Mucosa of gallbladder (tissue), 1 donor: ENCODE measurements around the gene CLECL1. TPM values are rescaled to one million over a fixed set of nuclear protein-coding genes. Genes with fewer than 3 reads are reported as not detected.
A peak's percentile ranks its signal among the peaks of the same experiment; 100 is the strongest.
"Not testable (repeated sequence)": the region's sequence is repeated elsewhere in the genome, so short reads cannot be mapped to it uniquely, and the experiment has no call there.

Experiments
- DNase-seq: peaks from one replicate; pipeline ENCODE4 v3.0.0-alpha.2; 2020; ENCODE audit warnings: low spot score
- total RNA-seq: library from RNA; stranded (reverse); gene quantifications from one replicate; pipeline ENCODE4 v1.2.1, GENCODE V29; 2021
- donor health status: DM: no; HTN: no; CAD: no.

The CLECL1 gene
- total RNA-seq, 1 donor from 2014 or later, result 0.69 TPM

- not testable (repeated sequence) for DNase-seq
These were observed 37.7 kb downstream of the CLECL1 start for GRCh38 chr12:9695150-9695549.

GRCh38 chr12:9694241-9694640 lies 38.7 kb downstream of the CLECL1 start:
- no peak for DNase-seq

- no peak for DNase-seq
These were observed 40.0 kb downstream of the CLECL1 start for GRCh38 chr12:9692909-9693308.

- DNase-seq, result no peak
These were observed 45.7 kb downstream of the CLECL1 start for GRCh38 chr12:9687228-9687627.

GRCh38 chr12:9685915-9686314 lies 47.0 kb downstream of the CLECL1 start:
- no peak for DNase-seq

GRCh38 chr12:9685366-9685765 lies 47.5 kb downstream of the CLECL1 start:
- DNase-seq, result not testable (repeated sequence)

GRCh38 chr12:9682949-9683348 lies 49.9 kb downstream of the CLECL1 start:
- not testable (repeated sequence) for DNase-seq

GRCh38 chr12:9682508-9682907 lies 50.4 kb downstream of the CLECL1 start:
- DNase-seq, result not testable (repeated sequence)

GRCh38 chr12:9674226-9674590 lies 58.7 kb downstream of the CLECL1 start:
- no peak for DNase-seq

GRCh38 chr12:9673404-9674225 lies 59.3 kb downstream of the CLECL1 start:
- peak; percentile 42 for DNase-seq

Other genes with a start within 250 kb of the CLECL1 start
- gene KLRB1, start 125.2 kb downstream of the CLECL1 start, total RNA-seq, result 6.4 TPM
- 9.0 TPM for gene CLEC2D, start 63.4 kb downstream of the CLECL1 start, total RNA-seq
- 18.4 TPM for gene CD69, start 27.8 kb upstream of the CLECL1 start, total RNA-seq
- not detected for gene KLRF1, start 94.4 kb upstream of the CLECL1 start, total RNA-seq
- 10.1 TPM for gene CLEC2B, start 136.3 kb upstream of the CLECL1 start, total RNA-seq
- gene KLRF2, start 148.4 kb upstream of the CLECL1 start, total RNA-seq, result not detected
- gene CLEC2A, start 199.3 kb upstream of the CLECL1 start, total RNA-seq, result not detected
- gene CLEC12A, start 238.3 kb upstream of the CLECL1 start, total RNA-seq, result 3.5 TPM